Measurements from ENCODE around the gene HIPK2. TPM values are rescaled to one million over a fixed set of nuclear protein-coding genes. Genes with fewer than 3 reads are reported as not detected.
A peak's percentile ranks its signal among the peaks of the same experiment; 100 is the strongest.

HIPK2 gene
- total and polyA plus RNA-seq, 2 experiments from 2014 or later: 7.3 to 16.9 TPM

DNA sequence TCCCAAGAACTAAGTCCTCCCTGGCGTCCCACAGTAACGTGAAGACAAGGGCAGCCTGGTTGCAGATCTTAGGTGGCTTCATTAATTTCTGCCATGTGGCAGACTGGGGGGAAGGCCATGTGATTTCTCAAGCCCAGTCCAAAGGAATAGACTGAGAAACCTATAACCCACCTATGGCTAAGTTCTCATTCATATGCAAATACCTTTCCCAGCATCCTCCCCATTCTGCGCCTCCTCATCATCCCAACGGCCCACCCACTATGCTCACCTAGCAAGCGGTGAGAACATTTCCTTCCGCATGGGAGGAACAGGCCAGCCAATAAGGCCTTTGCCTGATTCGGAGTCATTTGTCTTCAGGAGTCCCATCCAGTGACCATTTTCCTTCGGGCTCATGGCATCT, 262.5 kb downstream of the HIPK2 start:
- Mint-ChIP-seq H3K27me3 (ENCODE audit: insufficient read depth, low read depth, poor library complexity) (peaks cover 9% of the 10 kb centered on the region), H3K4me3 (no peak overlapping the region), H3K27ac (no peak overlapping the region), H3K9me3 (no peaks in the 10 kb centered on the region; the same call in 2 of the 3 replicates), H3K4me1 (peaks cover 12% of the 10 kb centered on the region), H3K36me3 (ENCODE audit: low read depth) (no peaks in the 10 kb centered on the region)
- Histone ChIP-seq H3F3A (replicated peaks; ENCODE audit: low read depth) (peaks cover 4% of the 10 kb centered on the region; the same call in 1 of the 2 replicates), H3K79me2 (replicated peaks; ENCODE audit: insufficient read depth) (no peaks in the 10 kb centered on the region), H3K36me3 (ENCODE audit: insufficient read depth) (no peaks in the 10 kb centered on the region), H3K9me2 (ENCODE audit: insufficient read depth) (peaks cover 5% of the 10 kb centered on the region; the same call in 1 of the 2 replicates), H3K27ac (ENCODE audit: low read depth) (no peak overlapping the region; the same call in 1 of the 2 replicates), H3K4me3 (no peak overlapping the region), H3K4me2 (no peak overlapping the region), H3K4me1 (ENCODE audit: insufficient read depth) (peaks cover 12% of the 10 kb centered on the region; the same call in 1 of the 2 replicates), H4K20me1 (replicated peaks; ENCODE audit: insufficient read depth) (no peaks in the 10 kb centered on the region), H3K27me3 (ENCODE audit: insufficient read depth) (no peaks in the 10 kb centered on the region), H2AFZ (peak overlapping the region; percentile 79; the same call in 1 of the 2 replicates)
- peak; percentile 66 for DNase-seq (ENCODE audit: low spot score)
- peak; percentile 79 for ATAC-seq
- TF ChIP-seq CREB1 (CRISPR knock-in tag; IDR thresholded peaks at IDR 0.05; ENCODE audit: low read depth) (0 out of 2 replicates have a peak, but pooled peaks have one; percentile 26), NANOG (IDR thresholded peaks at IDR 0.05; ENCODE audit: borderline replicate concordance) (no peak)

Other genes starting within 250 kb of the HIPK2 start
- gene TBXAS1, start 51.3 kb upstream of the HIPK2 start, total RNA-seq (2014; rRNA removed; shearing (Covaris generic)): 1.0 TPM in 1 of 2 replicates, not detected in the other
- 0.89 and 1.3 TPM in 2 replicates for gene TBXAS1, start 51.3 kb upstream of the HIPK2 start, polyA plus RNA-seq (2016; fragmentation: Nextera tagmentation; extraction: Ambion mirVana)

All from GM23338 (cell line).